ENCODE data around the gene CORO2B. TPM values are rescaled to one million over a fixed set of nuclear protein-coding genes. Genes with fewer than 3 reads are reported as not detected.

Gene CORO2B
- total and polyA plus RNA-seq, 11 donors: 3.0 to 9.1 (median 5.0) TPM

- Histone ChIP-seq H3K27me3 (no peaks in the 10 kb centered on the region), H3K4me3 (no peak overlapping the region), H3K36me3 (peaks cover 0 to 37% (median 34%) of the 10 kb centered on the region in 9 donors), H3K9me3 (peaks cover 0 to 3% (median 0%) of the 10 kb centered on the region in 12 donors), H3K4me1 (peaks cover 0 to 35% (median 22%) of the 10 kb centered on the region in 12 donors), H3K27ac (peak overlapping the region; percentile 2 to 89 (median 59))
- ATAC-seq (peak; percentile 77 to 94 (median 89)), DNase-seq (peak; percentile 86 to 92 (median 88))
- intact Hi-C loops (cut with DNase I): loop anchor here in 2 of 10 donors (5.0 kb wide), 2 partner anchors 41 to 44 kb away; no protein-coding TSS in a partner anchor
- 14 to 34% (median 24%) methylated on average over 5 to 8 of the region's 8 CpGs for WGBS, 4 donors
- TF ChIP-seq CTCF (IDR thresholded peaks at IDR 0.05) (no peak), POLR2A (IDR thresholded peaks at IDR 0.05) (no peak)
Observed at GRCh38 chr15:68775671-68776476, 197.1 kb downstream of the CORO2B start.

- H3K36me3 ChIP-seq: peaks cover 0 to 45% (median 38%) of the 10 kb centered on the region in 9 donors
- H3K27ac ChIP-seq: peak overlapping the region in 11 of 12 donors; percentile 2 to 89 (median 64)
- intact Hi-C loops (cut with DNase I): loop anchor here in 2 of 10 donors (5.0 kb wide), 2 partner anchors 41 to 44 kb away; no protein-coding TSS in a partner anchor
- H3K27me3 ChIP-seq: no peaks in the 10 kb centered on the region
- H3K4me3 ChIP-seq: no peak overlapping the region
- peaks cover 0 to 3% (median 0%) of the 10 kb centered on the region in 12 donors for H3K9me3 ChIP-seq
- TF ChIP-seq POLR2A (IDR thresholded peaks at IDR 0.05) (no peak), CTCF (IDR thresholded peaks at IDR 0.05) (no peak)
- peak in 2 of 4 donors; percentile 6 to 10 for ATAC-seq
- WGBS, 4 donors: 80 to 87% (median 86%) methylated on average over 9 to 10 of the region's 10 CpGs
- no peak for DNase-seq
- H3K4me1 ChIP-seq: peaks cover 0 to 38% (median 22%) of the 10 kb centered on the region in 12 donors
Observed at GRCh38 chr15:68776477-68777270, 197.9 kb downstream of the CORO2B start.

Other genes starting within 250 kb of the CORO2B start
- 10 to 100 TPM in 6 of 9 donors, 1 to 10 TPM in 3; 7.8 to 35.5 (median 12.8) TPM for gene ITGA11, start 146.8 kb upstream of the CORO2B start, total RNA-seq
- gene ITGA11, start 146.8 kb upstream of the CORO2B start, polyA plus RNA-seq: 1 to 10 TPM; 2.1 to 5.9 TPM
- gene ANP32A, start 241.9 kb downstream of the CORO2B start, total RNA-seq: 100 to 1,000 TPM in 8 of 9 donors, 10 to 100 TPM in 1; 55.7 to 202 (median 142) TPM
- gene ANP32A, start 241.9 kb downstream of the CORO2B start, polyA plus RNA-seq: 100 to 1,000 TPM; 134 to 195 TPM